Measurements from ENCODE around the gene DEFB128. TPM values are rescaled to one million over a fixed set of nuclear protein-coding genes. Genes with fewer than 3 reads are reported as not detected.

DEFB128 gene
- polyA plus RNA-seq, 3 donors, result not detected

DNA sequence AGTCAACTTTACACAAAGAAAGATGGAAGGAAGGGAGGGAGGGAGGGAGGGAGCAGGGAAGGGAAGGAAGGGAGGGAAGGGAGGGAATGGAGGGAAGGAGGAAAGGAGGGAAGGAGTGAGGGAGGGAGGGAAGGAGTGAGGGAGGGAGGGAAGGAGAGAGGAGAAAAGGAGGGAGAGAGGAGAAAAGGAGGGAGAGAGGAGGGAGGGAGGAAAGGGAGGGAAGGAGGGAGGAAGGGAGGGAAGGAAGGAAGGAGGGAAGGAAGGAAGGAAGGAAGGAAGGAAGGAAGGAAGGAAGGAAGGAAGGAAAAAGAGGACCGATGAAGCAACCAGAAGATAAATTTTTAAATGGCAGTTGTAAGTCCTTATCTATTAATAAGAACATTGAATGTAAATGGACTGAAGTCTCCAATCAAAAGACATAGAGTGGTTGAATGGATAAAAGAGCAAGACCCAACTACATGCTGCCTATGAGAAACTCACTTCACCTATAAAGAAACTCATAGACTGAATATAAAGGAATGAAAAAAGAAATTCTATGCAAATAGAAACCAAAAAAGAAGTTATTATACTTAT is 31.8 kb upstream of the DEFB128 start:
- Mint-ChIP-seq H3K4me3 (no peak overlapping the region), H3K27me3 (ENCODE audit: low read depth in 3 of 3) (peaks cover 8 to 16% (median 15%) of the 10 kb centered on the region in 3 donors), H3K4me1 (no peaks in the 10 kb centered on the region), H3K27ac (no peak overlapping the region), H3K36me3 (no peaks in the 10 kb centered on the region), H3K9me3 (peaks cover 0 to 4% (median 0%) of the 10 kb centered on the region in 7 donors)
- WGBS (ENCODE audit: insufficient coverage), result no CpG with 5 or more reads among the region's 1 CpG
- Histone ChIP-seq H3K9me3 (replicated peaks in 1 of 2; ENCODE audit: control insufficient read depth in 1 of 2, insufficient read depth in 1 of 2, low read length in 2 of 2) (no peaks in the 10 kb centered on the region), H3K27me3 (ENCODE audit: control insufficient read depth in 2 of 2, insufficient read depth in 2 of 2, low read length in 2 of 2) (peaks cover 0 to 6% of the 10 kb centered on the region in 2 donors), H3K9ac (ENCODE audit: insufficient read depth, low read length, poor library complexity, severe bottlenecking) (no peak overlapping the region), H3K4me1 (ENCODE audit: control insufficient read depth in 1 of 2, insufficient read depth in 2 of 2, low read length in 2 of 2) (no peaks in the 10 kb centered on the region), H2AFZ (ENCODE audit: insufficient read depth, low read depth, low read length, poor library complexity, severe bottlenecking) (no peak overlapping the region), H3K27ac (ENCODE audit: low read depth in 1 of 2, low read length in 2 of 2) (no peak overlapping the region), H4K20me1 (ENCODE audit: insufficient read depth, low read length) (no peaks in the 10 kb centered on the region), H3K4me2 (replicated peaks; ENCODE audit: extremely low read depth, low read length, poor library complexity, severe bottlenecking) (no peak overlapping the region), H3K36me3 (replicated peaks in 1 of 2; ENCODE audit: control insufficient read depth in 1 of 2, insufficient read depth in 2 of 2, low read length in 2 of 2) (no peaks in the 10 kb centered on the region), H3K4me3 (replicated peaks in 1 of 3; ENCODE audit: low read depth in 2 of 3, low read length in 3 of 3) (no peak overlapping the region), H3K79me2 (ENCODE audit: insufficient read depth, low read length) (no peaks in the 10 kb centered on the region)
- intact Hi-C loops (cut with micrococcal nuclease), result no loop called here
- TF ChIP-seq, protein P1, sequence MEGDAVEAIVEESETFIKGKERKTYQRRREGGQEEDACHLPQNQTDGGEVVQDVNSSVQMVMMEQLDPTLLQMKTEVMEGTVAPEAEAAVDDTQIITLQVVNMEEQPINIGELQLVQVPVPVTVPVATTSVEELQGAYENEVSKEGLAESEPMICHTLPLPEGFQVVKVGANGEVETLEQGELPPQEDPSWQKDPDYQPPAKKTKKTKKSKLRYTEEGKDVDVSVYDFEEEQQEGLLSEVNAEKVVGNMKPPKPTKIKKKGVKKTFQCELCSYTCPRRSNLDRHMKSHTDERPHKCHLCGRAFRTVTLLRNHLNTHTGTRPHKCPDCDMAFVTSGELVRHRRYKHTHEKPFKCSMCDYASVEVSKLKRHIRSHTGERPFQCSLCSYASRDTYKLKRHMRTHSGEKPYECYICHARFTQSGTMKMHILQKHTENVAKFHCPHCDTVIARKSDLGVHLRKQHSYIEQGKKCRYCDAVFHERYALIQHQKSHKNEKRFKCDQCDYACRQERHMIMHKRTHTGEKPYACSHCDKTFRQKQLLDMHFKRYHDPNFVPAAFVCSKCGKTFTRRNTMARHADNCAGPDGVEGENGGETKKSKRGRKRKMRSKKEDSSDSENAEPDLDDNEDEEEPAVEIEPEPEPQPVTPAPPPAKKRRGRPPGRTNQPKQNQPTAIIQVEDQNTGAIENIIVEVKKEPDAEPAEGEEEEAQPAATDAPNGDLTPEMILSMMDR (IDR thresholded peaks at IDR 0.05), result no peak
- DNase-seq, result no peak

DNA sequence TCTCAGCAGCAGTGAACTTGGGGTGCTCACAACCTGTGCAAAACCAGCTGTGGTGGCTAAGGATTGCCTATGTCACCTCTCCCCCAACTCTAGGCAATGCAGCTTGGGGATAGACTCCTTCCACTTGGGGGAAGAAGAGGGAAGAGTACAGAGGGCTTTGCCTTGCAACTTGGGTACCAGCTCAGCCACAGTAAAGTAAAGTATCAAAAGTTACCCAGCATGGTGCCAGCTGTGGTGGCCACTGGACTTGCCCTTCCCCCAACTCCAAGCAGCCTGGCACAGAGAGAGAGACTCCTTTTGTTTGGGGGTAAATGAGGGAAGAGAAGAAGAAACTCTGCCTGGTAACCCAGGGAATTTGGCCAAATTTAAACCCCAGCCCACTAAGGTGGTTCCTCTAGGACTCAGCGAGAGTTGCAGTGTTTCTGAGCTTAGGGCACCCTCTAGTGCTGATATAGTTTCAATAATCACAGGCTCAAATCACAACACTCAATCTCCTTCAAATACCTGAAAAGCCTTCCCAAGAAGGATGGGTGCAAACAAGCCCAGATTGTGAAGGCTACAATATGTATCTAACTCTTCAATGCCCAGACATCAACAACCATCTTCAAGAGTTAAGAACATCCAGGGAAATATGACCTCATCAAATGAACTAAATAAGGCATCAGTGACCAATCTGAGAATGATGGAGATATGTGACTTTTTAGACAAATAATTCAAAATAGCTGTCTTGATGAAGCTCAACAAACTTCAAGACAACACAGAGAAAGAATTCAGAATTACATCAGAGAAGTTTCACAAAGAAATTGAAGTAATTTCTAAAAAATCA is 30.0 kb upstream of the DEFB128 start:
- H4K20me1 ChIP-seq (ENCODE audit: insufficient read depth, low read length), result no peaks in the 10 kb centered on the region
- no peak overlapping the region for H3K4me2 ChIP-seq (replicated peaks; ENCODE audit: extremely low read depth, low read length, poor library complexity, severe bottlenecking)
- 20% methylated on average over 1 of the region's 1 CpG for WGBS (ENCODE audit: insufficient coverage)
- no peak overlapping the region for H3K9ac ChIP-seq (ENCODE audit: insufficient read depth, low read length, poor library complexity, severe bottlenecking)
- no peak overlapping the region for H2AFZ ChIP-seq (ENCODE audit: insufficient read depth, low read depth, low read length, poor library complexity, severe bottlenecking)
- Mint-ChIP-seq H3K4me3 (no peak overlapping the region), H3K27me3 (ENCODE audit: low read depth in 3 of 3) (peaks cover 8 to 16% (median 15%) of the 10 kb centered on the region in 3 donors), H3K4me1 (no peaks in the 10 kb centered on the region), H3K27ac (peak overlapping the region in 1 of 7 donors; percentile 54), H3K36me3 (no peaks in the 10 kb centered on the region), H3K9me3 (no peaks in the 10 kb centered on the region)
- no peaks in the 10 kb centered on the region for H3K36me3 ChIP-seq (replicated peaks in 1 of 2; ENCODE audit: control insufficient read depth in 1 of 2, insufficient read depth in 2 of 2, low read length in 2 of 2)
- no peak overlapping the region for H3K4me3 ChIP-seq (replicated peaks in 1 of 3; ENCODE audit: low read depth in 2 of 3, low read length in 3 of 3)
- no peak for DNase-seq
- TF ChIP-seq, protein P1 (IDR thresholded peaks at IDR 0.05), result no peak
- no peaks in the 10 kb centered on the region for H3K79me2 ChIP-seq (ENCODE audit: insufficient read depth, low read length)
- intact Hi-C loops (cut with micrococcal nuclease), result no loop called here
- no peak overlapping the region for H3K27ac ChIP-seq (ENCODE audit: low read depth in 1 of 2, low read length in 2 of 2)
- H3K4me1 ChIP-seq (ENCODE audit: control insufficient read depth in 1 of 2, insufficient read depth in 2 of 2, low read length in 2 of 2), result no peaks in the 10 kb centered on the region
- H3K9me3 ChIP-seq (replicated peaks in 1 of 2; ENCODE audit: control insufficient read depth in 1 of 2, insufficient read depth in 1 of 2, low read length in 2 of 2), result no peaks in the 10 kb centered on the region
- peaks cover 0 to 6% of the 10 kb centered on the region in 2 donors for H3K27me3 ChIP-seq (ENCODE audit: control insufficient read depth in 2 of 2, insufficient read depth in 2 of 2, low read length in 2 of 2)

All from CD14-positive monocyte (primary cell).